GM12874 (cell line): ENCODE data around the gene SRGN.

Source experiments
- TF ChIP-seq, protein P1 (sequence below): IDR thresholded peaks from 2 replicates; pipeline ENCODE4 v1.5.1; 2011; ENCODE audit warnings: low read depth, mild to moderate bottlenecking, control low read depth, low read length, moderate library complexity; ENCODE audit not compliant: insufficient read depth

Gene SRGN

DNA sequence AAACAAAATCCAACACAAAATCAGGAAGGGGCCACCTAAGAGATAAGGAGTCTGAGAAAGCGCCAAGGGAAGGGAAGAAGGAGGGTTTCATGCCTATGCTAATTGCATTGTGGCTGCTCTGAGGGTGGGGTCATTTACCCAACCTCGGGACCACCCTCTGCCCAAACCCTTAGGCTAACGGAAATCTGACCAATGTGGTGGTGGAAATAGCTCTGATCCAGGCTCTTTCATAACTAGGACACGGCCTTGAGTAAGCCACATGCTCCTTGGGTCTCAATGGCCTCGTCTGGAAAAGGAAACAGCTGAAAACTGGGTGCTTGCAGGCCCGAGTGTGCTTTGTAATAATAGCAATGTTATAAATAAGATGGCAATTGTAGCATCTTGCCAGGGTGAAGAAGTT, 14.9 kb upstream of the SRGN start:
- TF ChIP-seq, protein P1, sequence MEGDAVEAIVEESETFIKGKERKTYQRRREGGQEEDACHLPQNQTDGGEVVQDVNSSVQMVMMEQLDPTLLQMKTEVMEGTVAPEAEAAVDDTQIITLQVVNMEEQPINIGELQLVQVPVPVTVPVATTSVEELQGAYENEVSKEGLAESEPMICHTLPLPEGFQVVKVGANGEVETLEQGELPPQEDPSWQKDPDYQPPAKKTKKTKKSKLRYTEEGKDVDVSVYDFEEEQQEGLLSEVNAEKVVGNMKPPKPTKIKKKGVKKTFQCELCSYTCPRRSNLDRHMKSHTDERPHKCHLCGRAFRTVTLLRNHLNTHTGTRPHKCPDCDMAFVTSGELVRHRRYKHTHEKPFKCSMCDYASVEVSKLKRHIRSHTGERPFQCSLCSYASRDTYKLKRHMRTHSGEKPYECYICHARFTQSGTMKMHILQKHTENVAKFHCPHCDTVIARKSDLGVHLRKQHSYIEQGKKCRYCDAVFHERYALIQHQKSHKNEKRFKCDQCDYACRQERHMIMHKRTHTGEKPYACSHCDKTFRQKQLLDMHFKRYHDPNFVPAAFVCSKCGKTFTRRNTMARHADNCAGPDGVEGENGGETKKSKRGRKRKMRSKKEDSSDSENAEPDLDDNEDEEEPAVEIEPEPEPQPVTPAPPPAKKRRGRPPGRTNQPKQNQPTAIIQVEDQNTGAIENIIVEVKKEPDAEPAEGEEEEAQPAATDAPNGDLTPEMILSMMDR, result no peak

DNA sequence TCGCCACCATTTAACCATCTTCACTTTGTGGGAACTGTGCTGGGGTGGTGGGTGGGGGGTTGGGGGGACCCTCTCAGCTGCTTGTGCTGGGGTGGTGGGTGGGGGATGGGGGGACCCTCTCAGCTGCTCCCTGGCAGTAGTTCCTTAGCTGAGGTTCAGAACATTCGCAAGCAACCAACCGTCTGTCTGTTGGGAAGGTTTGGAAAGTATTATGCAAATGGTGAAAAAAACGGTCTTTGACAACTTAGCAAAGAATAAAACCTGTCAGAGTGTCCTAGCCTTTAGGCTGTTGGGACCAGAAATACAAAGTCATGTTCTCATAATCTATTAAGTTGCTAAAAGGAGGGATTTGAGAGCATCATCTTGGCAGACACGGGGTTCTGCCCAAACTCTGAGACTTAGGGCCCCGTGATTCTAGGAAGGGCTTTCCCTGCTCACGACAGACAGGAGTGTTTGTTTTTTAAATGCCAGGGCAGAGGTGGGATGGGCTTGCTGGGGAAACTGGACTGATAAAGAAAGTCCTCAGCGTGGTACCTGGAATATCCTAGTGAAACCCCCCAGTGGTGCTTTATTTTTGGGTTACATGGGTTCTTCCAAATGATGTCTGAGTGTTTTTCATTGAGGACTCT, 14.1 kb upstream of the SRGN start:
- TF ChIP-seq, protein P1, result no peak

DNA sequence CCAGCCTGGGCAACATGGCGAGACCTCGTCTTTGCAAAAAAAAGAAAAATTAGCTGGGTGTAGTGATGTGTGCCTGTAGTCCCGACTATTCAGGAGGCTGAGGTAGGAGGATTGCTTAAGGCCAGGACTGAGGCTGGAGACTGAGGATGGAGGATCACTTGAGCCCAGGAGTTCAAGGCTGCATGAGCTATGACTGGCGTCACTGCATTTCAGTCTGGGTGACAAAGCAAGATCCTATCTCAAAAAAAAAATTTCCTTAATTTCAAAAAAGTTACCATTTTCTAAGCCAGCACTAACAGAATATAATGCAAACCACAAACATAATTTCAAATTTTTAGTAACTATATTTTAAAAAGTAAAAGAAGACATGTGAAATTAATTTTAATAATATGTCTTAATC, 13.4 kb upstream of the SRGN start:
- TF ChIP-seq, protein P1, result no peak

DNA sequence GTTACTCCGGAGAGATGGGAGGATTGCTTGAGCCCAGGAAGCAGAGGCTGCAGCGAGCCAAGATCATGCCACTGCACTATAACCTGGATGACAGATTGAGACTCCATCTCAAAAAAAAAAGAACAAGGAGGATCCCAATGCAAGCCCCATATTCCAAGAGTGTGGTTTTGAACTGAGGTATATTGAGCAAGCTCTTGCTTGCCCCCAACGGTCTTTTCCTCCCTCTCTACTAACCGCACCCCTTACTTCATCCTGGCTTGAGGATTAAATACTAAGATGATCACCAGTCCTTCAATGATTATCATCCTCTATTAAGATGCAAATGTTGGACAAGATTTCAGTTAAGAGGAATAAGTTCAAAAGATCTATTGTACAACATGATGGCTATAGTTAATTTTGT, 12.5 kb upstream of the SRGN start:
- TF ChIP-seq, protein P1, result no peak

DNA sequence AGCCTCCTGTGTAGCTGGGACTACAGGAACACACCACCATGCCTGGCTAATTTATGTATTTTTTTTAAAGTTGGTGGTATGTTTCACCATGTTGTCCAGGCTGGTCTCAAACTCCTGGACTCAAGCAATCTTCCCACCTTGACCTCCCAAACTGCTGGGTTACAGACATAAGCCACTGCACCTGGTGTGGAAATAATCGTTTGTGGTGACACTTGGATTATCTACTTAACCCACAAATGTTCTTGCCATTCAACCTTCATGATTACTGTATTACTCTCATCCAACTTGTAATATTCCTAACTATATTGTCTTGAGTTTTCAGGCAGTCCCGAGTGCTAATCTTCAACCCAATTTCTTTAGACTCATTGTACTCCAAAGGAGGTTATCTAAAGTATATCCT, 9.6 kb upstream of the SRGN start:
- TF ChIP-seq, protein P1, result no peak

DNA sequence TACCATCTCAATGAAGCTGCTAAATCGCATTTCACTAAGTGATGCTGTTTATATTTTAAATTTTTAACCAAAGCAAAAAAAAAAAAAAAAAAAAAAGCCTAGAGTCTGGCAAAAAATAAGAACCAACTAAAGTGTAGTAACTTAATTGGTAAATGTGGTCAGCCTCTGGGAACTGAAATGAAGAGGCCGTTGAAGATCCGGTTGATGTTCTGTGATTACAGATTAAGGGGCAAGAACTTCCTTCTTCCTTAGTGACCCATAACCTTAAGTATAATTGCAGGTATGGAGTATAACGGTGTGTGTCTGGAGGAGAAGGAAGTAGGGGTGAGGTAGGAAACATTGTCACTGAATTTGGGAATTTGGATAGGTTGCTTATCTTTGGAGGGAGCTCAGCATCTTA, 7.7 kb upstream of the SRGN start:
- TF ChIP-seq, protein P1, result no peak

DNA sequence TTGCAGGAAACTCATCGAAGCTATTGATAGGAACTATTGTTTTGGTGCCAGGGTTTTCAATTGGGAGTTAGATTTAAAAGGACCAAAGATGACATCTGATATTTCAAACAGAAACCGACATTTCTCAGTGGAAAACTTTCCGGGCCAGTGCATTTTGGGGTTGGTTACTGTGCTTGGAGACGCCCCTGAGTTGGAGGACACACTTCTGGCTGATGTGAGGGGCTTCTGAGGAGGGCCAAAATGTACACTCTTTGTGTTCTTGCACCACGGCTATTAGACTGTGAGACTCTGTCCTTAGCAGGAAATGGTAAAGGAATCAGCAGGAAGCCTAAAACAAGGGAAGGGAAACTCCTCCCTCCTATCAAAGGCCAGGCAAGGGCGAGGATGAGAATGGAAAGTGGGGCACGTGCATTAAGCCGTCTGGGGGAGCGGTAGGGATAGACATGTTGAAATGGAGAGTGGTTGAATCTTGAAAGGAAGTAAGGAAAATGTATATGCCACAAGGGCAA, 1.8 kb upstream of the SRGN start:
- TF ChIP-seq, protein P1, result no peak
